ENCODE data around the gene ESAM. TPM values are rescaled to one million over a fixed set of nuclear protein-coding genes. Genes with fewer than 3 reads are reported as not detected.
A peak's percentile ranks its signal among the peaks of the same experiment; 100 is the strongest.
"Not testable (repeated sequence)": the region's sequence is repeated elsewhere in the genome, so short reads cannot be mapped to it uniquely, and the experiment has no call there.

The ESAM gene
- total RNA-seq, 5 donors from 2014 or later (not counting 1 experiment from before 2014, with no cell fraction given) = 1.2 to 3.5 (median 2.5) TPM

DNA sequence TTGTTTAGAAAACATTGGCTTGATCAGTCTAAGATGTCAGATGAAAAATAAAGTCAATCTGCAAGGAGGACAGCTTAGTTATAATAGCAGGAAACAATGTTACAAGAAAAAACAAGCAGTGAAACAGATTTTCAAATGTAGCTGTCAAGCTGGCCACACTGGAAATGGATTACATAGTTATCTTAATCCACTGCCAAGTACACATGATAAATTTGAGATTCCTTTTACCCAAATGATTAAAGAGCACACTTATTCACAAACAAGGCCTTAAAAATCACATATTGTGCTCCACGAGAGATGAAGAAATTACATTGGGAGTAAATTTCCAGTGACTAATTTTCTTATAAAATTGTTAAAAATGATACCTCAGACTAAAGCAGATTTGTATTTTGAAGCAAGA, 17.5 kb upstream of the ESAM start:
- POLR2A ChIA-PET = no interaction called here
- H3K9me3 Mint-ChIP-seq = no peaks in the 10 kb centered on the region
- H3K4me3 ChIP-seq (ENCODE audit: control insufficient read depth in 1 of 2, extremely low read depth in 1 of 2, low read length in 1 of 2) = no peak overlapping the region
- no peak overlapping the region for H3K27ac Mint-ChIP-seq
- H3K27ac ChIP-seq (ENCODE audit: low read length) = no peak overlapping the region
- peaks cover 27 to 29% (median 28%) of the 10 kb centered on the region in 3 donors for H3K4me1 Mint-ChIP-seq
- no peaks in the 10 kb centered on the region for H3K9me3 ChIP-seq
- no peak overlapping the region for H3K4me3 Mint-ChIP-seq
- CTCF ChIA-PET = interaction anchor here (0.7 to 1.4 kb wide), 3 partner anchors 13 to 135 kb away, joined by 6 to 8 read pairs (median 6); no protein-coding TSS in a partner anchor
- H3K27me3 ChIP-seq (replicated peaks in 1 of 2; ENCODE audit: control insufficient read depth in 2 of 2, extremely low read depth in 1 of 2, insufficient read depth in 2 of 2, low read length in 1 of 2) = no peaks in the 10 kb centered on the region
- ATAC-seq (replicated peaks in 1 of 4) (no peak), DNase-seq (no peak)
- no CpG with 5 or more reads among the region's 1 CpG for WGBS (ENCODE audit: insufficient coverage)
- H3K36me3 ChIP-seq (ENCODE audit: control insufficient read depth in 2 of 2, extremely low read depth in 1 of 2, insufficient read depth in 1 of 2, low read length in 1 of 2) = peaks cover 0 to 3% of the 10 kb centered on the region in 2 donors
- H3K36me3 Mint-ChIP-seq = peaks cover 19% of the 10 kb centered on the region
- H3K27me3 Mint-ChIP-seq = no peaks in the 10 kb centered on the region
- H3K4me1 ChIP-seq (ENCODE audit: control insufficient read depth in 1 of 2, extremely low read depth in 1 of 2, insufficient read depth in 2 of 2, low read length in 2 of 2) = peaks cover 0 to 14% of the 10 kb centered on the region in 2 experiments

GRCh38 chr11:124778281-124778680, 16.2 kb upstream of the ESAM start:
- WGBS (ENCODE audit: insufficient coverage) = 100% methylated on average over 1 of the region's 2 CpGs
- DNase-seq = no peak
- H3K36me3 ChIP-seq (ENCODE audit: control insufficient read depth in 2 of 2, extremely low read depth in 1 of 2, insufficient read depth in 1 of 2, low read length in 1 of 2) = peaks cover 0 to 3% of the 10 kb centered on the region in 2 donors

GRCh38 chr11:124776865-124777645, 15.0 kb upstream of the ESAM start:
- no peak overlapping the region for H3K4me3 ChIP-seq (ENCODE audit: control insufficient read depth in 1 of 2, extremely low read depth in 1 of 2, low read length in 1 of 2)
- Mint-ChIP-seq H3K9me3 (no peaks in the 10 kb centered on the region), H3K4me3 (peak overlapping the region in 1 of 3 donors; percentile 41), H3K27ac (peak overlapping the region; percentile 8 to 44), H3K4me1 (peaks cover 25 to 29% (median 27%) of the 10 kb centered on the region in 3 donors), H3K36me3 (peaks cover 27% of the 10 kb centered on the region), H3K27me3 (no peaks in the 10 kb centered on the region)
- ChIA-PET CTCF (interaction anchor here in 1 of 2 donors (1.2 to 1.5 kb wide), 2 partner anchors 16 to 31 kb away, joined by 3 to 7 read pairs; no protein-coding TSS in a partner anchor), POLR2A (no interaction called here)
- no peaks in the 10 kb centered on the region for H3K9me3 ChIP-seq
- peaks cover 0 to 14% of the 10 kb centered on the region in 2 experiments for H3K4me1 ChIP-seq (ENCODE audit: control insufficient read depth in 1 of 2, extremely low read depth in 1 of 2, insufficient read depth in 2 of 2, low read length in 2 of 2)
- H3K36me3 ChIP-seq (ENCODE audit: control insufficient read depth in 2 of 2, extremely low read depth in 1 of 2, insufficient read depth in 1 of 2, low read length in 1 of 2) = peaks cover 0 to 6% of the 10 kb centered on the region in 2 donors
- ATAC-seq (replicated peaks in 1 of 4) = peak in 2 of 4 experiments; percentile 35 to 98
- WGBS (ENCODE audit: insufficient coverage) = 100% methylated on average over 3 of the region's 7 CpGs
- H3K27ac ChIP-seq (ENCODE audit: low read length) = no peak overlapping the region
- peak in 1 of 35 experiments; percentile 34 for DNase-seq
- H3K27me3 ChIP-seq (replicated peaks in 1 of 2; ENCODE audit: control insufficient read depth in 2 of 2, extremely low read depth in 1 of 2, insufficient read depth in 2 of 2, low read length in 1 of 2) = no peaks in the 10 kb centered on the region

More at GRCh38 chr11:124778281-124778680, 16.2 kb upstream of the ESAM start:
- POLR2A ChIA-PET = no interaction called here
- CTCF ChIA-PET = interaction anchor here in 1 of 2 donors (0.7 kb wide), 1 partner anchor 15 kb away, joined by 3 read pairs; no protein-coding TSS in a partner anchor
- Mint-ChIP-seq H3K4me3 (no peak overlapping the region), H3K27me3 (no peaks in the 10 kb centered on the region), H3K36me3 (peaks cover 22% of the 10 kb centered on the region), H3K27ac (no peak overlapping the region), H3K4me1 (peaks cover 25 to 29% (median 27%) of the 10 kb centered on the region in 3 donors), H3K9me3 (no peaks in the 10 kb centered on the region)
- Histone ChIP-seq H3K27ac (ENCODE audit: low read length) (no peak overlapping the region), H3K27me3 (replicated peaks in 1 of 2; ENCODE audit: control insufficient read depth in 2 of 2, extremely low read depth in 1 of 2, insufficient read depth in 2 of 2, low read length in 1 of 2) (no peaks in the 10 kb centered on the region), H3K9me3 (no peaks in the 10 kb centered on the region), H3K4me1 (ENCODE audit: control insufficient read depth in 1 of 2, extremely low read depth in 1 of 2, insufficient read depth in 2 of 2, low read length in 2 of 2) (peaks cover 0 to 14% of the 10 kb centered on the region in 2 experiments), H3K4me3 (ENCODE audit: control insufficient read depth in 1 of 2, extremely low read depth in 1 of 2, low read length in 1 of 2) (no peak overlapping the region)
- no peak for ATAC-seq (replicated peaks in 1 of 4)

- WGBS (ENCODE audit: insufficient coverage) = 93% methylated on average over 2 of the region's 6 CpGs
- peaks cover 36% of the 10 kb centered on the region for H3K36me3 Mint-ChIP-seq
- H3K27ac Mint-ChIP-seq = not testable (repeated sequence)
Observed at GRCh38 chr11:124770959-124771358, 8.9 kb upstream of the ESAM start.

DNA sequence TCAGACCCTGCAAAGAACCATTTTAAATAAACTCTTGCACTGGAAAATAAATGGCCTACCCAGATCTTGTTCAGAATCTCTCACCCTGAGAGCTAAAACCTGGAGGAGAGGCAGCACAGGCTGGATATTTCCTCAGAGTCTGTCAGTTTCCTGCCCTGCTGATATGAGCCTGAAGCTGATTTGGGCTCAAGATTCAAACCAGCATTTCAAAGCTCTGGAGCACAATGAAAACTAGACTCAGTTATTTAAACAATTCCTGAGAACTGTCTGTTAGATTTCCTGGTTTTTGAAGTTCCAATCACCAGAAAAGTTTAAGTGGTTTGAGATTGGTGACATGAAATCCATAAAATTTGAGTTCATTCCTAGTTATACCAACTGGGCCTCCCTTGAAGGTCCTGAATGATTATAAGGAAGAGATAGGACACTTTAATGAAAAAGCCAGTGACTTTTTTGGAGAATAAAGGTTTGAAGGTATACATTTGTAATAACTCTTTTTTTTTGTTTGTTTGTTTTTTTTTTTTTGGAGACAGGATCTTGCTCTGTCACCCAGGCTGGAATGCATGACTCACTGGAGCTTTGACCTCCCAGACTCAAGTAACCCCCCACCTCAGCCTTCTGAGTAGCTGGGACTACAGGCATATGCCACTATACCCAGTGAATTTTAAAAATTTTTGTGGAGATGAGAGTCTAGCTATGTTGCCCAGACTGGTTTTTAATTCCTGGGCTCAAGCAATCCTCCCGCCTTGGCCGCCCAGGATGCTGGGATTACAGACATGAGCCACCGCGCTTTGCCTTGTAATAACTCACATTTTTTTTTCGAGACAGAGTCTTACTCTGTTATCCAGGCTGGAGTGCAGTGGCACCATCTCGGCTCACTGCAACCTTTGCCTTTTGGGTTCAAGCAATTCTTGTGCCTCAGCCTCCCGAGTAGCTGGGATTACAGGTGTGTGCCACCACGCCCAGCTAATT, 8.0 kb upstream of the ESAM start:
- H3K4me1 Mint-ChIP-seq = no peaks in the 10 kb centered on the region
- 100% methylated on average over 6 of the region's 8 CpGs for WGBS (ENCODE audit: insufficient coverage)
- DNase-seq = no peak
- no peaks in the 10 kb centered on the region for H3K9me3 Mint-ChIP-seq
- H3K36me3 Mint-ChIP-seq = peaks cover 36% of the 10 kb centered on the region
- H3K4me3 ChIP-seq (ENCODE audit: control insufficient read depth in 1 of 2, extremely low read depth in 1 of 2, low read length in 1 of 2) = no peak overlapping the region
- H3K36me3 ChIP-seq (ENCODE audit: control insufficient read depth in 2 of 2, extremely low read depth in 1 of 2, insufficient read depth in 1 of 2, low read length in 1 of 2) = peaks cover 10 to 21% of the 10 kb centered on the region in 2 donors
- no peak overlapping the region for H3K27ac ChIP-seq (ENCODE audit: low read length)
- H3K4me1 ChIP-seq (ENCODE audit: control insufficient read depth in 1 of 2, extremely low read depth in 1 of 2, insufficient read depth in 2 of 2, low read length in 2 of 2) = no peaks in the 10 kb centered on the region
- ChIA-PET POLR2A (interaction anchor here in 1 of 2 donors (1.0 kb wide), 1 partner anchor 23 kb away, joined by 3 read pairs; no protein-coding TSS in a partner anchor), CTCF (interaction anchor here (0.6 to 1.3 kb wide), 5 partner anchors 24 to 101 kb away, joined by 3 to 5 read pairs (median 3); no protein-coding TSS in a partner anchor)
- H3K27ac Mint-ChIP-seq = no peak overlapping the region
- H3K9me3 ChIP-seq = no peaks in the 10 kb centered on the region
- no peak overlapping the region for H3K4me3 Mint-ChIP-seq
- H3K27me3 Mint-ChIP-seq = no peaks in the 10 kb centered on the region
- no peaks in the 10 kb centered on the region for H3K27me3 ChIP-seq (replicated peaks in 1 of 2; ENCODE audit: control insufficient read depth in 2 of 2, extremely low read depth in 1 of 2, insufficient read depth in 2 of 2, low read length in 1 of 2)
- ATAC-seq (replicated peaks in 1 of 4) = no peak

More at GRCh38 chr11:124770959-124771358, 8.9 kb upstream of the ESAM start:
- not testable (repeated sequence) for H3K27me3 ChIP-seq (replicated peaks in 1 of 2; ENCODE audit: control insufficient read depth in 2 of 2, extremely low read depth in 1 of 2, insufficient read depth in 2 of 2, low read length in 1 of 2); H3K27ac ChIP-seq (ENCODE audit: low read length); H3K4me1 ChIP-seq (ENCODE audit: control insufficient read depth in 1 of 2, extremely low read depth in 1 of 2, insufficient read depth in 2 of 2, low read length in 2 of 2); H3K4me3 ChIP-seq (ENCODE audit: control insufficient read depth in 1 of 2, extremely low read depth in 1 of 2, low read length in 1 of 2); H3K9me3 Mint-ChIP-seq; H3K4me3 Mint-ChIP-seq; DNase-seq; H3K27me3 Mint-ChIP-seq; H3K9me3 ChIP-seq; H3K4me1 Mint-ChIP-seq; ATAC-seq (replicated peaks in 1 of 4)
- ChIA-PET POLR2A (interaction anchor here in 1 of 2 donors (1.0 kb wide), 1 partner anchor 24 kb away, joined by 3 read pairs; no protein-coding TSS in a partner anchor), CTCF (interaction anchor here (0.6 to 1.4 kb wide), 2 partner anchors 86 to 102 kb away, joined by 3 read pairs; no protein-coding TSS in a partner anchor)
- H3K36me3 ChIP-seq (ENCODE audit: control insufficient read depth in 2 of 2, extremely low read depth in 1 of 2, insufficient read depth in 1 of 2, low read length in 1 of 2) = peaks cover 10 to 21% of the 10 kb centered on the region in 2 donors
